Left lung (tissue), 10 donors: Measurements from ENCODE around the gene BBS12. TPM values are rescaled to one million over a fixed set of nuclear protein-coding genes. Genes with fewer than 3 reads are reported as not detected.

Experiments used
- ATAC-seq: fragments of 200-7000 bp; cut with Tn5 transposase; one replicate; pipeline ENCODE4 v1.9.1; 2020; ENCODE audit warnings: moderate library complexity
- DNase-seq, 4 donors: peaks; one replicate each; pipeline ENCODE4 v3.0.0-alpha.2; 2013 to 2020
- H3K27ac ChIP-seq, 2 donors: fragments of 200-600 bp; sonication (generic) in 1 of 2; one replicate each; pipeline versions ENCODE4 v1.5.0 to v1.8.0; 2020 to 2021
- H3K27me3 ChIP-seq, 2 donors: fragments of 200-600 bp; sonication (generic) in 1 of 2; one replicate each; pipeline versions ENCODE4 v1.5.0 to v1.8.0; 2020 to 2021
- H3K36me3 ChIP-seq, 2 donors: fragments of 200-600 bp; sonication (generic) in 1 of 2; one replicate each; pipeline versions ENCODE4 v1.5.0 to v1.8.0; 2020 to 2021
- H3K4me1 ChIP-seq, 2 donors: fragments of 200-600 bp; one replicate each; pipeline ENCODE4 v1.8.0; 2021
- H3K4me3 ChIP-seq, 2 donors: fragments of 200-600 bp; sonication (generic) in 1 of 2; one replicate each; pipeline versions ENCODE4 v1.5.0 to v1.8.0; 2020 to 2021; ENCODE audit warnings: mild to moderate bottlenecking in 1 of 2
- H3K9me3 ChIP-seq, 2 donors: fragments of 200-600 bp; sonication (generic) in 1 of 2; one replicate each; pipeline versions ENCODE4 v1.5.0 to v1.8.0; 2020 to 2021
- CTCF ChIP-seq, 2 donors: fragments of 200-600 bp; sonication (generic) in 1 of 2; IDR thresholded peaks; one replicate each; pipeline versions ENCODE4 v1.5.0 to v1.8.0; 2021; ENCODE audit warnings: antibody characterized with exemption in 2 of 2
- intact Hi-C, 2 donors: fragments of 100-400 bp; cut with DNase I; formaldehyde crosslinking; loops; one replicate each; pipeline versions ENCODE4 v1.11.2 to v1.14.2; 2022
- polyA plus RNA-seq, 6 donors: library from polyadenylated mRNA; unstranded; fragments of 120-200 nt; gene quantifications; one replicate each; pipeline ENCODE4 v1.2.1, GENCODE V29; 2013; ENCODE audit not compliant: insufficient read length in 6 of 6
- total RNA-seq, 2 donors: library from RNA; stranded (reverse); fragmentation: NEBNext Ultra II Directional; extraction: Animal tissue kit (Norgen Biotek cat#: 25700); gene quantifications; one replicate each; pipeline ENCODE4 v1.2.1, GENCODE V29; 2021
- donor health status: DM: no; HTN: yes; CAD: no.
- donor health status: DM: no; HTN: no; CAD: no.

Gene BBS12
- total and polyA plus RNA-seq, 8 donors: 2.5 to 6.4 (median 5.5) TPM

- ATAC-seq (no peak), DNase-seq (no peak)
- no peak for TF ChIP-seq CTCF (IDR thresholded peaks at IDR 0.05)
- Histone ChIP-seq H3K4me1 (no peaks in the 10 kb centered on the region), H3K4me3 (no peak overlapping the region), H3K27me3 (peaks cover 0 to 4% of the 10 kb centered on the region in 2 donors), H3K36me3 (no peaks in the 10 kb centered on the region), H3K9me3 (no peaks in the 10 kb centered on the region), H3K27ac (no peak overlapping the region)
- intact Hi-C loops: no loop called here
Observed at GRCh38 chr4:122701061-122701460, 31.4 kb upstream of the BBS12 start.

- H3K4me3 ChIP-seq: no peak overlapping the region
- intact Hi-C loops: no loop called here
- H3K36me3 ChIP-seq: no peaks in the 10 kb centered on the region
- H3K27ac ChIP-seq: no peak overlapping the region
- ATAC-seq (no peak), DNase-seq (no peak)
- no peaks in the 10 kb centered on the region for H3K4me1 ChIP-seq
- H3K27me3 ChIP-seq: peaks cover 0 to 4% of the 10 kb centered on the region in 2 donors
- no peaks in the 10 kb centered on the region for H3K9me3 ChIP-seq
- TF ChIP-seq CTCF (IDR thresholded peaks at IDR 0.05): no peak
Observed at GRCh38 chr4:122701965-122702364, 30.5 kb upstream of the BBS12 start.

GRCh38 chr4:122702939-122703338 is 29.6 kb upstream of the BBS12 start:
- H3K4me3 ChIP-seq: no peak overlapping the region
- no peak overlapping the region for H3K27ac ChIP-seq
- H3K4me1 ChIP-seq: no peaks in the 10 kb centered on the region
- no peaks in the 10 kb centered on the region for H3K36me3 ChIP-seq
- DNase-seq (no peak), ATAC-seq (no peak)
- TF ChIP-seq CTCF (IDR thresholded peaks at IDR 0.05): no peak
- H3K9me3 ChIP-seq: no peaks in the 10 kb centered on the region
- H3K27me3 ChIP-seq: peaks cover 0 to 4% of the 10 kb centered on the region in 2 donors
- intact Hi-C loops: no loop called here

- Histone ChIP-seq H3K4me1 (no peaks in the 10 kb centered on the region), H3K9me3 (no peaks in the 10 kb centered on the region), H3K27ac (no peak overlapping the region), H3K4me3 (no peak overlapping the region), H3K27me3 (peaks cover 0 to 4% of the 10 kb centered on the region in 2 donors), H3K36me3 (no peaks in the 10 kb centered on the region)
- no peak for DNase-seq
- TF ChIP-seq CTCF (IDR thresholded peaks at IDR 0.05): no peak
- ATAC-seq: no peak
- intact Hi-C loops: no loop called here
Observed at GRCh38 chr4:122703868-122704267, 28.6 kb upstream of the BBS12 start.

- intact Hi-C loops: no loop called here
- Histone ChIP-seq H3K36me3 (no peaks in the 10 kb centered on the region), H3K27me3 (peaks cover 0 to 4% of the 10 kb centered on the region in 2 donors), H3K9me3 (no peaks in the 10 kb centered on the region), H3K4me3 (no peak overlapping the region), H3K4me1 (no peaks in the 10 kb centered on the region), H3K27ac (no peak overlapping the region)
- ATAC-seq: no peak
- no peak for TF ChIP-seq CTCF (IDR thresholded peaks at IDR 0.05)
- DNase-seq: no peak
Observed at GRCh38 chr4:122705009-122705408, 27.5 kb upstream of the BBS12 start.
